CD4-positive, CD25-positive, alpha-beta regulatory T cell (primary cell): ENCODE measurements around the gene SIKE1. TPM values are rescaled to one million over a fixed set of nuclear protein-coding genes. Genes with fewer than 3 reads are reported as not detected.
A peak's percentile ranks its signal among the peaks of the same experiment; 100 is the strongest.

Experiments used
- ATAC-seq, 2 donors: fragments of 150-1000 bp; cut with Tn5 transposase; one replicate each; pipeline ENCODE4 v1.10.0; 2021; ENCODE audit warnings: low read depth in 2 of 2, moderate number of reproducible peaks in 2 of 2, moderate library complexity in 1 of 2
- DNase-seq, 3 donors: peaks; one replicate each; pipeline versions ENCODE4 v3.0.0 to v3.0.0-alpha.2; 2012 to 2022; ENCODE audit warnings: mixed read lengths in 1 of 3
- H3K27ac ChIP-seq: one replicate; pipeline ENCODE4 v1.7.0; 2013; ENCODE audit warnings: mild to moderate bottlenecking, low read length; ENCODE audit not compliant: insufficient read depth, poor library complexity, severe bottlenecking
- H3K27me3 ChIP-seq: one replicate; pipeline ENCODE4 v1.7.0; 2013; ENCODE audit warnings: low read length; ENCODE audit not compliant: control insufficient read depth, insufficient read depth
- H3K36me3 ChIP-seq: one replicate; pipeline ENCODE4 v1.7.0; 2013; ENCODE audit warnings: mild to moderate bottlenecking, low read length, moderate library complexity; ENCODE audit not compliant: control insufficient read depth, insufficient read depth
- H3K4me1 ChIP-seq: 2 replicates; pipeline ENCODE4 v1.7.0; 2013; ENCODE audit warnings: mild to moderate bottlenecking, low read length; ENCODE audit not compliant: insufficient read depth, control insufficient read depth, poor library complexity, severe bottlenecking
- H3K4me3 ChIP-seq: one replicate; pipeline ENCODE4 v1.7.0; 2013; ENCODE audit warnings: low read depth, mild to moderate bottlenecking, low read length, moderate library complexity
- H3K9me3 ChIP-seq, 2 experiments: 1 replicate in 1 of 2; 2 replicates in 1 of 2; pipeline ENCODE4 v1.7.0; 2013; ENCODE audit warnings: low read length in 2 of 2, mild to moderate bottlenecking in 1 of 2, moderate library complexity in 1 of 2; ENCODE audit not compliant: control insufficient read depth in 2 of 2
- H3K27ac Mint-ChIP-seq, 3 donors: one replicate each; pipeline ENCODE4 v1.8.0; 2020 to 2022; ENCODE audit warnings: mild to moderate bottlenecking in 3 of 3, mixed read lengths in 3 of 3, moderate library complexity in 2 of 3
- H3K27me3 Mint-ChIP-seq: one replicate; pipeline ENCODE4 v1.8.0; 2022; ENCODE audit warnings: mild to moderate bottlenecking, mixed read lengths
- H3K36me3 Mint-ChIP-seq: one replicate; pipeline ENCODE4 v1.8.0; 2020; ENCODE audit warnings: mixed read lengths
- H3K4me1 Mint-ChIP-seq, 4 donors: one replicate each; pipeline ENCODE4 v1.8.0; 2020 to 2022; ENCODE audit warnings: mixed read lengths in 4 of 4, mild to moderate bottlenecking in 1 of 4
- H3K4me3 Mint-ChIP-seq, 4 donors: one replicate each; pipeline ENCODE4 v1.8.0; 2020 to 2022; ENCODE audit warnings: mild to moderate bottlenecking in 4 of 4, mixed read lengths in 4 of 4, moderate library complexity in 3 of 4
- H3K9me3 Mint-ChIP-seq, 7 donors: one replicate each; pipeline ENCODE4 v1.8.0; 2020 to 2022; ENCODE audit warnings: mixed read lengths in 7 of 7, mild to moderate bottlenecking in 3 of 7, moderate library complexity in 2 of 7
- polyA plus RNA-seq, 4 donors: library from polyadenylated mRNA; unstranded; fragments of 300-500 nt; fragmentation: Illumina TruSeq; gene quantifications; one replicate each; pipeline ENCODE4 v1.2.3, GENCODE V29; 2021
- total RNA-seq: library from RNA; stranded (reverse); gene quantifications from one replicate; pipeline ENCODE4 v1.2.3, GENCODE V29; 2022

SIKE1 gene
- total and polyA plus RNA-seq, 5 donors from 2014 or later: 28.0 to 51.3 (median 34.6) TPM

- H3K36me3 Mint-ChIP-seq: peaks cover 54% of the 10 kb centered on the region
- Histone ChIP-seq H3K9me3 (no peaks in the 10 kb centered on the region), H3K36me3 (peaks cover 80% of the 10 kb centered on the region), H3K27me3 (no peaks in the 10 kb centered on the region), H3K4me3 (no peak overlapping the region), H3K27ac (no peak overlapping the region), H3K4me1 (peaks cover 12% of the 10 kb centered on the region)
- ATAC-seq (no peak), DNase-seq (no peak)
- peak overlapping the region in 1 of 3 donors; percentile 61 for H3K27ac Mint-ChIP-seq
- H3K4me1 Mint-ChIP-seq: peaks cover 14 to 34% (median 17%) of the 10 kb centered on the region in 4 donors
- no peaks in the 10 kb centered on the region for H3K9me3 Mint-ChIP-seq
- peak overlapping the region in 1 of 4 donors; percentile 34 for H3K4me3 Mint-ChIP-seq
- H3K27me3 Mint-ChIP-seq: no peaks in the 10 kb centered on the region
These were observed 60.0 kb downstream of the SIKE1 start for GRCh38 chr1:114720492-114720891.

Other genes starting within 250 kb of the SIKE1 start
- 114 TPM for gene BCAS2, start 199.1 kb downstream of the SIKE1 start, total RNA-seq
- 100 to 1,000 TPM in 3 of 4 donors, 10 to 100 TPM in 1; 97.4 to 125 (median 110) TPM for gene BCAS2, start 199.1 kb downstream of the SIKE1 start, polyA plus RNA-seq
- gene DENND2C, start 110.6 kb downstream of the SIKE1 start, total RNA-seq: 2.2 TPM
- gene DENND2C, start 110.6 kb downstream of the SIKE1 start, polyA plus RNA-seq: under 1 TPM in 3 of 4 donors, not detected in 1; 0.11 to 0.78 (median 0.25) TPM
- gene AMPD1, start 85.1 kb downstream of the SIKE1 start, total RNA-seq: 0.69 TPM
- gene AMPD1, start 85.1 kb downstream of the SIKE1 start, polyA plus RNA-seq: not detected
- 33.6 TPM for gene NRAS, start 63.9 kb downstream of the SIKE1 start, total RNA-seq
- gene NRAS, start 63.9 kb downstream of the SIKE1 start, polyA plus RNA-seq: 10 to 100 TPM; 25.4 to 35.8 (median 27.6) TPM
- 641 TPM for gene CSDE1, start 22.7 kb downstream of the SIKE1 start, total RNA-seq
- 100 to 1,000 TPM; 363 to 395 (median 367) TPM for gene CSDE1, start 22.7 kb downstream of the SIKE1 start, polyA plus RNA-seq
- gene SYCP1, start 74.2 kb upstream of the SIKE1 start, total RNA-seq: not detected
- not detected for gene SYCP1, start 74.2 kb upstream of the SIKE1 start, polyA plus RNA-seq
- gene TSHB, start 249.1 kb upstream of the SIKE1 start, total RNA-seq: not detected
- not detected for gene TSHB, start 249.1 kb upstream of the SIKE1 start, polyA plus RNA-seq